B cell (primary cell): ENCODE measurements around the gene MRAS. TPM values are rescaled to one million over a fixed set of nuclear protein-coding genes. Genes with fewer than 3 reads are reported as not detected.

Source experiments
- ATAC-seq: fragments of 200-7000 bp; cut with Tn5 transposase; one replicate; pipeline ENCODE4 v1.10.0; 2021; ENCODE audit warnings: low read depth, mild to moderate bottlenecking, moderate number of reproducible peaks, moderate library complexity
- CTCF ChIA-PET: fragments of 350-600 bp; sonication (Branson Sonifier 250); formaldehyde crosslinking; loops from one replicate; lab custom pipeline; 2021; ENCODE audit warnings: antibody characterized with exemption, inconsistent platforms; lab: Charles Lee
- POLR2A ChIA-PET: fragments of 350-600 bp; sonication (Branson Sonifier 250); formaldehyde crosslinking; loops from one replicate; lab custom pipeline; 2021; ENCODE audit warnings: antibody characterized with exemption; lab: Charles Lee
- DNase-seq: peaks from one replicate; pipeline ENCODE4 v3.0.0; 2013
- H2AFZ ChIP-seq: 2 replicates; pipeline ENCODE4 v1.6.1; 2012; ENCODE audit warnings: mild to moderate bottlenecking, low read depth, low read length; ENCODE audit not compliant: insufficient read depth, poor library complexity, severe bottlenecking
- H3K27ac ChIP-seq, 2 donors: 1 replicate in 1 of 2; 2 replicates in 1 of 2; pipeline ENCODE4 v1.5.1; 2012 to 2013; ENCODE audit warnings: low read length in 2 of 2, mild to moderate bottlenecking in 2 of 2, moderate library complexity in 1 of 2
- H3K27me3 ChIP-seq, 4 experiments: fragments of 200-600 bp in 1 of 4; sonication (generic) in 1 of 4; replicated peaks in 1 of 4; 1 replicate in 2 of 4; 2 replicates in 2 of 4; pipeline versions ENCODE4 v1.6.1 to v1.7.0; 2013 to 2016; ENCODE audit warnings: low read length in 3 of 4, mild to moderate bottlenecking in 2 of 4, mixed read lengths in 1 of 4, moderate library complexity in 1 of 4; ENCODE audit not compliant: insufficient read depth in 4 of 4, control insufficient read depth in 3 of 4; ENCODE audit errors: control extremely low read depth in 1 of 4
- H3K36me3 ChIP-seq, 2 experiments: replicated peaks in 1 of 2; 1 replicate in 1 of 2; 2 replicates in 1 of 2; pipeline versions ENCODE4 v1.6.1 to v1.7.1; 2013; ENCODE audit warnings: low read length in 1 of 2; ENCODE audit not compliant: insufficient read depth in 2 of 2, control insufficient read depth in 1 of 2; ENCODE audit errors: control extremely low read depth in 1 of 2, extremely low read depth in 1 of 2
- H3K4me1 ChIP-seq, 2 donors: fragments of 200-600 bp in 1 of 2; sonication (generic) in 1 of 2; 1 replicate in 1 of 2; 2 replicates in 1 of 2; pipeline versions ENCODE4 v1.5.1 to v1.6.1; 2013 to 2017; ENCODE audit warnings: low read length in 2 of 2; ENCODE audit not compliant: control insufficient read depth in 2 of 2, insufficient read depth in 2 of 2
- H3K4me2 ChIP-seq: replicated peaks from 2 replicates; pipeline ENCODE3; 2012; ENCODE audit warnings: mild to moderate bottlenecking, low read depth, low read length; ENCODE audit not compliant: poor library complexity, severe bottlenecking
- H3K4me3 ChIP-seq, 5 experiments: fragments of 200-600 bp in 1 of 5; sonication (generic) in 1 of 5; 1 replicate in 3 of 5; 2 replicates in 2 of 5; pipeline versions ENCODE4 v1.5.1 to v1.7.0; 2011 to 2016; ENCODE audit warnings: low read length in 4 of 5, mild to moderate bottlenecking in 4 of 5, low read depth in 2 of 5, control low read depth in 1 of 5, moderate library complexity in 1 of 5; ENCODE audit not compliant: insufficient read depth in 1 of 5; ENCODE audit errors: control extremely low read depth in 1 of 5, extremely low read depth in 1 of 5
- H3K79me2 ChIP-seq: fragments of 200-600 bp; sonication (generic); one replicate; pipeline ENCODE4 v1.6.0; 2016; ENCODE audit warnings: low read length; ENCODE audit not compliant: control insufficient read depth, insufficient read depth
- H3K9ac ChIP-seq: fragments of 200-600 bp; sonication (generic); 2 replicates; pipeline ENCODE4 v1.6.1; 2017; ENCODE audit warnings: mild to moderate bottlenecking, low read length, moderate library complexity
- H3K9me3 ChIP-seq, 3 donors: one replicate each; pipeline versions ENCODE4 v1.6.1 to v1.7.1; 2013; ENCODE audit warnings: low read length in 2 of 3; ENCODE audit not compliant: control insufficient read depth in 2 of 3, insufficient read depth in 1 of 3; ENCODE audit errors: control extremely low read depth in 1 of 3
- H4K20me1 ChIP-seq: 2 replicates; pipeline ENCODE4 v1.6.0; 2012; ENCODE audit warnings: mild to moderate bottlenecking, low read length; ENCODE audit not compliant: insufficient read depth, control insufficient read depth, poor library complexity, severe bottlenecking
- H3K27ac Mint-ChIP-seq: one replicate; pipeline ENCODE4 v1.8.0; 2021; ENCODE audit warnings: mixed read lengths
- H3K27me3 Mint-ChIP-seq: one replicate; pipeline ENCODE4 v1.8.0; 2021; ENCODE audit warnings: mixed read lengths
- H3K4me1 Mint-ChIP-seq: one replicate; pipeline ENCODE4 v1.8.0; 2021; ENCODE audit warnings: mixed read lengths
- H3K4me3 Mint-ChIP-seq: one replicate; pipeline ENCODE4 v1.8.0; 2021; ENCODE audit warnings: mixed read lengths
- H3K9me3 Mint-ChIP-seq: one replicate; pipeline ENCODE4 v1.8.0; 2022; ENCODE audit warnings: mixed read lengths; ENCODE audit not compliant: insufficient read depth
- EZH2 ChIP-seq: IDR thresholded peaks from 2 replicates; pipeline ENCODE4 v1.6.1; 2012; ENCODE audit warnings: borderline replicate concordance, low read depth, mild to moderate bottlenecking, moderate library complexity, low read length; ENCODE audit not compliant: insufficient read depth, poor library complexity, severe bottlenecking
- WGBS: methylation state at CpG from one replicate; pipeline ENCODE4 v1.1.5; 2013; ENCODE audit warnings: missing lambda C conversion rate; ENCODE audit not compliant: insufficient coverage; 5-methylcytosine and 5-hydroxymethylcytosine counted together
- intact Hi-C: fragments of 100-400 bp; cut with micrococcal nuclease; formaldehyde crosslinking; loops from one replicate; pipeline ENCODE4 v1.10.0; 2022
- polyA plus RNA-seq: library from polyadenylated mRNA; depleted of rRNA; stranded (reverse); fragments of >200 nt; gene quantifications from 2 replicates; pipeline ENCODE4 v1.2.3, GENCODE V29; 2012
- total RNA-seq, 2 donors: library from RNA; stranded (reverse); fragments of 120-200 nt in 1 of 2; gene quantifications; 1 replicate in 1 of 2; 2 replicates in 1 of 2; pipeline versions ENCODE4 v1.2.3 to v1.2.4, GENCODE V29; 2013 to 2022
- TF ChIP-seq, protein P1 (sequence below): fragments of 200-600 bp; IDR thresholded peaks from one replicate; pipeline ENCODE4 v1.8.0; 2022; ENCODE audit warnings: antibody characterized with exemption, mild to moderate bottlenecking

MRAS gene
- total and polyA plus RNA-seq, 2 donors (not counting 1 experiment from before 2014, with no cell fraction given) = 0.03 to 0.22 TPM

DNA sequence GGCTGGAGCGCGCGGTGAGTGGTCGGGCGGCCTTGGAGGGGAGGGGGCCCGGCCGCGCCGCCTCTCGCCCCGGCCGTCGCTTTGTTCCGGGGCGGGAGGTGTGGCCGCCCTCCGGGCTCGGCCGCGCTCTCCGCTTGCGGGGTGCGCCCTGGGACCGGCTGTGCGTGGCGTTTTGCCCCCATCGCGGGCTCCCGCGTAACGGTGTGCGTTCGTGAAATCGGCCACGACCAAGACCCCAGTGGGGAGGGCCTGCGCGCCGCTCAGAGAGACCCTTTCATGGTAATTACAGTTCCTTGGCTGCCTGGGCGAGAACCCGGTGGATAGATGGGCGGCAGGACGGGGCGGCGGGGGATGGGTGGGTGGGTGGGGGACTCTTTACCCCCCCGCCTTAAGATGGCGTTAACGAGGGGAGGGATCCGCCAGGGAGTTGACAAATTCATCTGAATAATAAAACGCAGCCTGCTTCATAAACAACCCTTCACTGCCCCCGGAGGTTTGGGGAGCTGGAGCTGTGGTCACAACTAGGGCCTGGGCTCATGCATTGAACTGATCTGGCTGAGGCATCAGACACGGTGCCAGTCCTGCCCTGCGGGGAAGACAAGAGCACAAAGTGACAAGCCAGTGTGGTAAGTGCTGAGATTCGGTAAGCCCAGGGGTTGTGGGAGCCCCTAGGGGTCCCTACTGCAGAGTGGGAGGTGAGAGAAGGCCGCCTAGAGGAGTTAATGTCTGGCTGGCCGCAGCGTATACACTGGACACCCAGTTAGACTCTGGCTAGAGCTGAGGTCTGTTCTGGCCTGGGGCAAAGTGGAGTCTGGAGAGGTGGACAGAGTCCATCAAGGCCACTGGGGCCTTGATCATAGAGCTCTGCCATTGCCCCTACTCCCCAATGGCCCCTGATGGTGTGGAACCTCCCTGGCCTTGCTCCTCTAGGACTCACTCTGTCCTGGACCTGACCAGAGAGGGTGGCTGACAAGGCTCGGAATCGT, 668 bp downstream of the MRAS start:
- H3K27ac Mint-ChIP-seq = no peak overlapping the region
- Histone ChIP-seq H3K4me3 (peak overlapping the region in 1 of 5 experiments; percentile 52), H3K27ac (no peak overlapping the region), H3K9ac (no peak overlapping the region), H3K9me3 (peaks cover 0 to 8% (median 3%) of the 10 kb centered on the region in 3 donors), H2AFZ (no peak overlapping the region), H3K4me2 (peak overlapping the region; percentile 73), H3K4me1 (peaks cover 6 to 9% of the 10 kb centered on the region in 2 donors), H3K36me3 (no peaks in the 10 kb centered on the region), H3K79me2 (no peaks in the 10 kb centered on the region), H4K20me1 (no peaks in the 10 kb centered on the region), H3K27me3 (peaks cover 0 to 62% (median 20%) of the 10 kb centered on the region in 4 experiments)
- DNase-seq = no peak
- peaks cover 12% of the 10 kb centered on the region for H3K4me1 Mint-ChIP-seq
- 13% methylated on average over 45 of the region's 58 CpGs for WGBS
- H3K4me3 Mint-ChIP-seq = peak overlapping the region; percentile 60
- ChIA-PET CTCF (interaction anchor here (0.6 kb wide), 1 partner anchor 13 kb away, joined by 4 read pairs; no protein-coding TSS in a partner anchor), POLR2A (no interaction called here)
- intact Hi-C loops = no loop called here
- peaks cover 71% of the 10 kb centered on the region for H3K27me3 Mint-ChIP-seq
- H3K9me3 Mint-ChIP-seq = peaks cover 2% of the 10 kb centered on the region
- TF ChIP-seq EZH2 = no peak
- TF ChIP-seq, protein P1, sequence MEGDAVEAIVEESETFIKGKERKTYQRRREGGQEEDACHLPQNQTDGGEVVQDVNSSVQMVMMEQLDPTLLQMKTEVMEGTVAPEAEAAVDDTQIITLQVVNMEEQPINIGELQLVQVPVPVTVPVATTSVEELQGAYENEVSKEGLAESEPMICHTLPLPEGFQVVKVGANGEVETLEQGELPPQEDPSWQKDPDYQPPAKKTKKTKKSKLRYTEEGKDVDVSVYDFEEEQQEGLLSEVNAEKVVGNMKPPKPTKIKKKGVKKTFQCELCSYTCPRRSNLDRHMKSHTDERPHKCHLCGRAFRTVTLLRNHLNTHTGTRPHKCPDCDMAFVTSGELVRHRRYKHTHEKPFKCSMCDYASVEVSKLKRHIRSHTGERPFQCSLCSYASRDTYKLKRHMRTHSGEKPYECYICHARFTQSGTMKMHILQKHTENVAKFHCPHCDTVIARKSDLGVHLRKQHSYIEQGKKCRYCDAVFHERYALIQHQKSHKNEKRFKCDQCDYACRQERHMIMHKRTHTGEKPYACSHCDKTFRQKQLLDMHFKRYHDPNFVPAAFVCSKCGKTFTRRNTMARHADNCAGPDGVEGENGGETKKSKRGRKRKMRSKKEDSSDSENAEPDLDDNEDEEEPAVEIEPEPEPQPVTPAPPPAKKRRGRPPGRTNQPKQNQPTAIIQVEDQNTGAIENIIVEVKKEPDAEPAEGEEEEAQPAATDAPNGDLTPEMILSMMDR = no peak
- no peak for ATAC-seq
